Neutrophil (primary cell): ENCODE results near the gene SCAF1.

ENCODE experiments used
- H3K27ac ChIP-seq: fragments of 200-600 bp; sonication (generic); 2 replicates; pipeline ENCODE4 v1.5.1; 2016; ENCODE audit warnings: mild to moderate bottlenecking, moderate library complexity
- H3K27me3 ChIP-seq: fragments of 200-600 bp; sonication (generic); 2 replicates; pipeline ENCODE4 v1.6.0; 2016; ENCODE audit warnings: mild to moderate bottlenecking
- H3K36me3 ChIP-seq: fragments of 200-600 bp; sonication (generic); 2 replicates; pipeline ENCODE4 v1.5.1; 2017
- H3K4me1 ChIP-seq, 2 experiments: fragments of 200-600 bp in 1 of 2; sonication (generic) in 1 of 2; 1 replicate in 1 of 2; 2 replicates in 1 of 2; pipeline versions ENCODE4 v1.5.1 to v1.6.1; 2013 to 2016; ENCODE audit warnings: low read depth in 1 of 2, low read length in 1 of 2, mild to moderate bottlenecking in 1 of 2, moderate library complexity in 1 of 2; ENCODE audit not compliant: control insufficient read depth in 1 of 2, insufficient read depth in 1 of 2
- H3K4me3 ChIP-seq, 2 experiments: fragments of 200-600 bp in 1 of 2; sonication (generic) in 1 of 2; 1 replicate in 1 of 2; 2 replicates in 1 of 2; pipeline ENCODE4 v1.5.1; 2013 to 2016; ENCODE audit warnings: low read depth in 1 of 2, low read length in 1 of 2, mild to moderate bottlenecking in 1 of 2, moderate library complexity in 1 of 2
- H3K9me3 ChIP-seq: fragments of 200-600 bp; sonication (generic); 2 replicates; pipeline ENCODE4 v1.5.1; 2016
- TF ChIP-seq, protein P1 (sequence below): fragments of 200-600 bp; sonication (generic); IDR thresholded peaks from 2 replicates; pipeline ENCODE4 v1.5.1; 2016; ENCODE audit warnings: antibody characterized with exemption

SCAF1 gene

DNA sequence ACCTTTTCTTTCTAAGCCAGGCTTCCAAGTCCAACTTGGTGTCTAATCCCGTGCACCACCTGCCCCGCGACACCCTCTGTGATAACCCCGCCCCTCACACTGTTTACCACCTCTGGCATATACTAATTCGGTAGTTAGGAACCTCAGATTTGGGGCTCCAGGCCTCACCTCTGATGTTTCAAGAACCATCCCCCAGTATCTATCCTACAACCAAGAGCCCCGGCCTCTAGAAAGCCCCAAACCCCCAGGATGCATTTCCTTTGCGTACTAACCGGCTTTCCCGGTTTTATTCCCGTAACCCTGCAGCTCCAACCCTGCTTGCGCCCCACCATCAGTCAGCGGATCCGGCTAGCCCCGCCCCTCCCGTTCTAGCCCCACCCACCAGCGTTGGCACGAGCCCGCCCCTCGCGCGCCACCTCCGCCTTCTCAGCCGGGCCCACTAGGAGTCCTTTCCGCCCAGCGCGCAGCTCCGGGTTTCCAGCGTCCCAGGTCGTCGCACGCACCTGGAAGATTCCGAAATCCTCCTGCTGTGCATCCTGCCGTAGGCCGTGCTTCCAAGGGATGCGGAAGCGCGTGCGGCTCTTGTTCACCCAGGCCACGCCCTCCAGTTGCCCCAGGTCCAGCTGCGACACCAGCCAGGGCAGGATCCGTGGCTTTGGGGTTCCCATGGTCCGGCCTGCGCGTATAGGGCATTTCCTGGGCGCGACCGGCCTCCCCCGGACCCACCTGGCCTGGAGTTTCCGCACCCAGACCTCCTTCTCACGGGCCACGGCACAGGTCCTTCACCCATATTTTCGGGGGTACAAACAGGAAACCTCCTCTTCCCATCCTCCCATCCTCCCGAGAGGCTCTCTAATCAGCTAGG lies 22.4 kb downstream of the SCAF1 start:
- Histone ChIP-seq H3K4me1 (peaks cover 31 to 33% of the 10 kb centered on the region in 2 experiments), H3K4me3 (peak overlapping the region; percentile 95 to 98), H3K9me3 (no peaks in the 10 kb centered on the region), H3K27me3 (no peaks in the 10 kb centered on the region), H3K27ac (peak overlapping the region; percentile 92), H3K36me3 (peaks cover 39% of the 10 kb centered on the region)
- TF ChIP-seq, protein P1, sequence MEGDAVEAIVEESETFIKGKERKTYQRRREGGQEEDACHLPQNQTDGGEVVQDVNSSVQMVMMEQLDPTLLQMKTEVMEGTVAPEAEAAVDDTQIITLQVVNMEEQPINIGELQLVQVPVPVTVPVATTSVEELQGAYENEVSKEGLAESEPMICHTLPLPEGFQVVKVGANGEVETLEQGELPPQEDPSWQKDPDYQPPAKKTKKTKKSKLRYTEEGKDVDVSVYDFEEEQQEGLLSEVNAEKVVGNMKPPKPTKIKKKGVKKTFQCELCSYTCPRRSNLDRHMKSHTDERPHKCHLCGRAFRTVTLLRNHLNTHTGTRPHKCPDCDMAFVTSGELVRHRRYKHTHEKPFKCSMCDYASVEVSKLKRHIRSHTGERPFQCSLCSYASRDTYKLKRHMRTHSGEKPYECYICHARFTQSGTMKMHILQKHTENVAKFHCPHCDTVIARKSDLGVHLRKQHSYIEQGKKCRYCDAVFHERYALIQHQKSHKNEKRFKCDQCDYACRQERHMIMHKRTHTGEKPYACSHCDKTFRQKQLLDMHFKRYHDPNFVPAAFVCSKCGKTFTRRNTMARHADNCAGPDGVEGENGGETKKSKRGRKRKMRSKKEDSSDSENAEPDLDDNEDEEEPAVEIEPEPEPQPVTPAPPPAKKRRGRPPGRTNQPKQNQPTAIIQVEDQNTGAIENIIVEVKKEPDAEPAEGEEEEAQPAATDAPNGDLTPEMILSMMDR = peak; percentile 82

DNA sequence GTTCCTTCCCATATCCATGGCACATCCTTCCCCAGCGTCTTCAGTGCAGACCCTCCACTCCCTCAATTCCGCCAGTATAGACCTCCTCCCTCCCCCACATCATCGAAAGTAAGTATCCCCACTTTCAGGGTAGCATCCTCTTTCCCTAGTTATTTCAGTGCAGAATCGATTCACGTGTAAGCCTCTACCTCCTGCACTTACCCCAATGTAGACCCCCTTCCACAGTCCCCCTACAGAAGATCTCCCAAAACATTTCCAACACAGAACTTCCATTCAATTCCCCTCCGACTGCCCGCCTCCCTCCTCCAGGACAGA lies 23.0 kb downstream of the SCAF1 start:
- TF ChIP-seq, protein P1 = no peak
- Histone ChIP-seq H3K9me3 (no peaks in the 10 kb centered on the region), H3K4me1 (peaks cover 31 to 33% of the 10 kb centered on the region in 2 experiments), H3K27ac (peak overlapping the region; percentile 92), H3K4me3 (peak overlapping the region; percentile 95 to 98), H3K27me3 (no peaks in the 10 kb centered on the region), H3K36me3 (peaks cover 38% of the 10 kb centered on the region)

DNA sequence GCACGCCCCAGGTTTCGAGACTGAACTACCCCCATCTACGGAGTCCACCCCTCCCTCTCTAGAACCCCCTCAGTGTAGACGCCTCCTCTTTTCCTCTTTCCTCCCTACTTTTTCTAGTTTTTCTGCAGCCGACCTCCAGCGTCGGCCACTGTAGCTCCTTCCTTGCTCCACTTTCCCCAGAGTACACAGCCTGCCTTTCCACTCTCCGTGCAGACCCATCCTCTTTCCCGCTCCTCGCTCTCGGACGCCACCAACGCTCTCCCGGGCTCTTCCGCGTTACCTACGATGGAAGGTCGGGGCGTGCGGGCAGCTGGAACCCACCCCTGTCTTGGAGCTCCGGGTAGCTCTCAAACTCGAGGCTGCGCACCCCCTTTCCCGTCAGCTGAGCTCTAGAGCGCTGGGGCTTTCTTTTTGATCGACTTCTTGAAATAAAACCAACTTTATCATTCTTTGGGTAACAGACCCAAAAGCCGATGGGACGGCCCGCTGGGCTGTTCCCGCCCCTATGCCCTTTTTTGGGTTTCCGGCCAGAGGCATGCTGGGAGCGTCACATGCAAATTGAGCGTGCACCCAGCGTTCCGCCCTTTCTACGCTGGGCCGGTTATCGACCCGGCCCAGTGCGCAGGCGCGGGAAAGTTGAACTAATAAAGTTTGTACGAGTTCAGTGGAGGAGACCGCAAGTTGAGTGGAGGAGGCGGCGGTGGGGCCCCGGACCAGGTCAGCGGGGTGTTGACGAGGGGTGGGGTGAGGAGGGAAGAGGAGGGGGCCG lies 23.5 kb downstream of the SCAF1 start, which contains the start of the genes BCL2L12 and IRF3:
TSS of gene BCL2L12 (plus strand) at position 583 of the 769 bp plus-strand sequence. CDS start 760 bp downstream, outside the sequence.
TSS of gene IRF3 (minus strand) at position 507 of the 769 bp plus-strand sequence. CDS start 1,019 bp downstream, outside the sequence.
- no peaks in the 10 kb centered on the region for H3K27me3 ChIP-seq
- TF ChIP-seq, protein P1 = peak; percentile 37
- peak within 1 kb of the TSS; percentile 92 for H3K27ac ChIP-seq
- H3K9me3 ChIP-seq = no peaks in the 10 kb centered on the region
- peak within 1 kb of the TSS; percentile 95 to 98 for H3K4me3 ChIP-seq
- H3K36me3 ChIP-seq = peaks cover 38% of the 10 kb centered on the region
- peaks cover 31 to 33% of the 10 kb centered on the region in 2 experiments for H3K4me1 ChIP-seq

DNA sequence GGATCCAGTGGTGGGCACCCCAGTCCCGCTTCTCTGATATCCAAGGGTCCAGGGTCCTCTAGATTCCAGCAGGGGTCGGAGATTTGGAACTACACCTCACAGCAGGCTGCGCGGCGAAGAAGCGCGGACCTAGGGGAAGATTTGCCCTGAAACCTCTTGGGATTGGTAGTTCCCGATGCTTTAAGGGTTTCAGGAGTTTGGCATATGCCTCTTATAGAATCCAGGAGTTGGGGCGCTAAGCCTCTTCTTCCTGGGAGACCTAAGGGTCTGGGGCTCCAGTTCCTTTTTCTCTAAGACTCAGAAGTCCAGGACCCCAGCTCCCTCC lies 24.1 kb downstream of the SCAF1 start:
- Histone ChIP-seq H3K4me3 (peak overlapping the region; percentile 95 to 98), H3K36me3 (peaks cover 35% of the 10 kb centered on the region)

GRCh38 chr19:49667473-49667872 lies 25.5 kb downstream of the SCAF1 start:
- H3K9me3 ChIP-seq = no peaks in the 10 kb centered on the region
- H3K36me3 ChIP-seq = peaks cover 21% of the 10 kb centered on the region
- no peak overlapping the region for H3K27ac ChIP-seq
- H3K27me3 ChIP-seq = no peaks in the 10 kb centered on the region
- no peak overlapping the region for H3K4me3 ChIP-seq
- H3K4me1 ChIP-seq = peaks cover 31 to 37% of the 10 kb centered on the region in 2 experiments
- TF ChIP-seq, protein P1 = no peak

More for the DNA sequence above, 24.1 kb downstream of the SCAF1 start:
- Histone ChIP-seq H3K4me1 (peaks cover 31 to 33% of the 10 kb centered on the region in 2 experiments), H3K27ac (peak overlapping the region; percentile 92), H3K9me3 (no peaks in the 10 kb centered on the region), H3K27me3 (no peaks in the 10 kb centered on the region)
- TF ChIP-seq, protein P1 = no peak
